Measurements from ENCODE around the gene ZC3H12C.
A peak's percentile ranks its signal among the peaks of the same experiment; 100 is the strongest.
"Not testable (repeated sequence)": the region's sequence is repeated elsewhere in the genome, so short reads cannot be mapped to it uniquely, and the experiment has no call there.

The ZC3H12C gene

DNA sequence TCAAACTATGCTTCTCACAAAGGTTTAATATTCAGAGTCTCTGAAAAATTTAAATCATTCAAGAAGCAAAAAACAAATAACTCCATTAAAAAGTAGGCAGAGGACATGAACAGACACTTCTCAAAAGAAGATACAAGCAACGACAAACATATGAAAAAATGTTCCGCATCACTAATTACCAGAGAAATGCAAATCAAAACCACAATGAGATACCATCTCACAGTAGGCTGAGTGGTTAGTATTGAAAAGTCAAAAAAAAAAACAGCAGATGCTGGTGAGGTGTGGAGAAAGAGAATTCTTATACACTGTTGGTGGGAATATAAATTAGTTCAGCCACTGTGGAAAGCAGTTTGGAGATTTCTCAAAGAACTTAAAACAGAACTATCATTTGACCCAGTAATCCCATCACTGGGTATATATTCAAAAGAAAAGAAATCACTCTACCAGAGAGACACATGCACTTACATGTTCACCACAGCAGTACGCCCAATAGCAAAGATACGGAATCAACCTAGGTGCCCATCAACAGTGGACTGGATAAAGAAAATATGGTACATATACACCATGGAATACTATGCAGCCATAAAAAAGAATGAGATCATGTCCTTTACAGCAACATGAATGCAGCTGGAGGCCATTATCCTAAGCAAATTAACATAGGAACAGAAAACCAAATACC is 99.6 kb downstream of the ZC3H12C start:
- in situ Hi-C loops (cut with MboI; ENCODE audit: low pct_unique_long_range_greater_than_20kb, low sequenced_read_pairs): loop anchor here (25.0 kb wide), 1 partner anchor 230 kb away; no protein-coding TSS in a partner anchor
- DNase-seq: peak; percentile 79

DNA sequence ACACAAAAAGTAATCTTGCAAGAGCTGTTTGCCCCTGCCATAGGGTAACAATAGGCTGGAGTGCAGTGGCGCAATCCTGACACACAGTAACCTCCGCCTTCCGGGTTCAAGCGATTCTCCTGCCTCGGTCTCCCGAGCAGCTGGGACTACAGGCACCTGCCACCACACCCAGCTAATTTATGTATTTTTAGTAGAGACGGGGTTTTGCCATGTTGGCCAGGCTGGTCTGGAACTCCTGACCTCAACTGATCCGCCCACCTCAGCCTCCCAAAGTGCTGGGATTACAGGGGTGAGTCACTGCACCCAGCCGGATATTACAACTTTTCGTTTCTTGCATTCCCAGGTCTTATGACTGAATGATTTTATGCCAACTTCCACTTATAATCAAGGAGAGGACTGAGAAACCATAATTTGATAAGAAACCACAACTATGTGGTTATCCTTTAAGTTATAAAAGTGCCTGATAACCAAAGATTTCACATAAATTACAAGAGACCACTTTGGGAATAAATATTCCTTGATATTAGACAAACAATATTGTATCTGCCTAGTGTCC is 101.1 kb downstream of the ZC3H12C start:
- DNase-seq: not testable (repeated sequence)
- in situ Hi-C loops (cut with MboI; ENCODE audit: low pct_unique_long_range_greater_than_20kb, low sequenced_read_pairs): loop anchor here (25.0 kb wide), 1 partner anchor 232 kb away; no protein-coding TSS in a partner anchor

DNA sequence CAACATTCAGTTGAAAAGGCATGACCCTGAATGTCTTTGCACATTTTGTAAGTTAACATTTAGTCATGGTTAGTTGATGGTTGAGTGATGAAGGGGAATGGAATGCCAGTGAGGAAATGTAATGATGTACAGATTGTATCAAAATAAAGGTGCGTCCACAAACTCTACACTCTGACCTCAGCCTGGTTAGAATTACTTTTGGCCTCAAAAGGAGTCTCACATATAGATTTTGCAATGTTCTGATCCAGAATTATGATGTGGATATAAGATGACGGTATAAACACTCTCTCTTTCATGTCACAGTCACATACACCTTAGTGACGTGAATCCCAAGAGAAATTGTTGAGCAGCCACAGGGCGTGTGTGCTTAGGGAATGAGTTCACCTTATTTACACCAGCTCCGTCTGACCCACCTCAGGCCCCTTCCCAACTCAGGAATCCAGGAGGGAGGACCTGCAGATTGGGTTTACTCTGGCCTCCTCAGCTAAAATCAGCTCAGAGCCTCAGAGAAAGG is 103.1 kb downstream of the ZC3H12C start:
- in situ Hi-C loops (cut with MboI; ENCODE audit: low pct_unique_long_range_greater_than_20kb, low sequenced_read_pairs): loop anchor here (25.0 kb wide), 1 partner anchor 234 kb away; no protein-coding TSS in a partner anchor
- no peak for DNase-seq

DNA sequence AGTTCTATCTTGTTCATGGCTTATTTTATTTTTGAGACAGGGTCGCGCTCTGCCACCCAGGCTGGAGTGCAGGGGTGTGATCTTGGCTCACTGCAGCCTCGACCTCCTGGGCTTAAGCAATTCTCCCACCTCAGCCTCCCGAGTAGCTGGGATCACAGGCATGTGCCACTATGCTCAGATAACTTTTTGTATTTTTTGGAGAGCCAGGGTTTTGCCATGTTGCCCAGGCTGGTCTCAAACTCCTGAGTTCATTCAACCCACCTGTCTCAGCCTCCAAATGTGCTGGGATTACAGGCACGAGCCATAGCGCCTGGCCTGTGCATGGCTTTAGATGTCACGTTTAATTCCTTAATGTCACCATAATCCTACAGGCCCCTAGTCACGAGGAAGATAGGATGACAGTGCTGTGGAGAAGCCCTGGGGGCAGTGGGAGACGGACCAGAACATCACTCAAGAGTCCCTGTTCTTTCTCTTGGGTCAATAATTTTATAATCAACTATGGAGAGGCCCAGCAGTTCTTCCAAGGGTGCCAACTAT is 103.8 kb downstream of the ZC3H12C start:
- in situ Hi-C loops (cut with MboI; ENCODE audit: low pct_unique_long_range_greater_than_20kb, low sequenced_read_pairs): loop anchor here (25.0 kb wide), 1 partner anchor 235 kb away; no protein-coding TSS in a partner anchor
- DNase-seq: no peak

DNA sequence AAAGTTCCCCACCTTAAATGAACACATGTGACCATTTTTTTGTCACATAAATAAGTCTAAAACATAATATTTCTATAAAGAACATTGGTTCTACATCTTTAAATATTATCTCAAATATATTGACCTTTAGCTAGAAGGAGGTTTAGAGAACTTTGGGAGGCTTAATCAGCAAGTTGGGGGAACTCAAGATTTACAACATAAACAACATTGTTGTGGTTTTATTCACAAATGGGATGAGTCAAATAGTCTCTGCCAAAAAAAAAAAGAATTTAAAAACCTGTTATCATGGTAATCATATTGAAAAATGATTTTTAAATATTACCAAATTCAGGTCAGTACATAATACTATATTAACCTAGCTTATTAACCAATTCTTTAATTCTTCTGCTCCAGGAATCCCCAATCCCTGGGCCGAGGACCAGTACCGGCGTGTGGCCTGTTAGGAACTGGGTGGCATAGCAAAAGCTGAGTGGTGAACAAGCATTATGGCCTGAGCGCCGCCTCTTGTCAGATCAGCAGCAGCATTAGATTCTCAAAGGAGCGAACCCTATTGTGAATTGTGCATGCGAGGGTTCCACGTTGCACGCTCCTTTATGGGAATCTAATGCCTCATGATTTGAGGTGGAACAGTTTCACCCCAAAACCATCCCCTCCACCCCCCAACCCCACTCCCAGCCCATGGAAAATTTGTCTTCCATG is 105.0 kb downstream of the ZC3H12C start:
- in situ Hi-C loops (cut with MboI; ENCODE audit: low pct_unique_long_range_greater_than_20kb, low sequenced_read_pairs): loop anchor here (25.0 kb wide), 1 partner anchor 236 kb away; no protein-coding TSS in a partner anchor
- no peak for DNase-seq

DNA sequence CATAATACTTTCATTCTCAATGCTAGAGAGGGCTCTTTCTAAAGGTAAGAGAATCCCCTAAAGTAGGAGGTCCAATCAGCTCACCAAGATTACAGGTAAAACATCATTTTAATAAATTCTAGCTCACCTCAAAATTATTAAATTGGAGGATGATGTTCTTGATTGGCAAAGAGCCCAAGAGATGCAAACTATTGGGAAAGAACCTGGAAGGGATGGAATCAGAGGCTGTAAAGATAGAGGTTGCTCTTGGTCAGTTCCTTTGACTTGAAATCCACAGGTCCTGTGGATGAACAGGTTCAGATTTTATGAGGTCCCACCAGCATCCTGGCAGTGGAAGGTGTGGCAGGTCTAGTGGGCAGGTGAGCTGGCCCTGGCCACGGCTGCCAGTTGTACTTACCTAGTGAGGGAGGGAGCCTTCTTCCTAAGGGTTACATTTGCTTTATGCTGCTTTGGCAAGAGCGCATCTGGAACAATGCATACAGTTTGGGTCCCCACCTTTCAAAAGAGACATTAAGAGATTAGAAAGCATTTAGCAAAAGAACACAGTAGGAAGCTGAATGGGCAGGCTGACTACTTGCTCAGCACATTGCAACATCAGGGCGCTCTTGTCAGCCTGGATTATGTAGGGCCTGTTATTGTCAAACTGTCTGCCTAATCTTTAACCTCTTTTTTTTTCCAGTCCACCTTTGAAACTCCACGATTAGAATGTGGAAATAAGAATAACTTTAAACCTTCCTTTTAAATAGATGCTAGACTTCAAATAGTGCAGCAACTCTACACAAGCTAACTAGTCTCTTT is 106.2 kb downstream of the ZC3H12C start:
- DNase-seq: no peak
- in situ Hi-C loops (cut with MboI; ENCODE audit: low pct_unique_long_range_greater_than_20kb, low sequenced_read_pairs): loop anchor here (25.0 kb wide), 1 partner anchor 237 kb away; no protein-coding TSS in a partner anchor

DNA sequence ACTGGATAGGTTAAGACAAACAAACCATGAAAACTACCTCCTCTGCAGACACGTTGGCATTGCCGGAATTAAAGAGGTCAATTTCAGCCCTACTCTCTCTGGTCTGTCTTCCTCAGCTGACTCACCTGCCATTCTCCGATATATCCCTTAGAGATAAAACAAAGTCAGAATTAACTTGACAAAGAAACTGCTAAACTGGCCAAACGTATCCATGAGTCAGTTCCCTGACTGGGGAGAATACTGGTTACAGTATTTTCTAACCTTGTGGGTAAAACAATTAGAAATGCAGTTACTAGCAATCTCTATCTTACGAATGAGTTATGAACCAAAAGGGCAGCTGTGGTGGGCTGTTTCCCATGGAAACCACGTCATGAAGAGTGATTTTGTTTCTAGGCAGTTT is 107.0 kb downstream of the ZC3H12C start:
- in situ Hi-C loops (cut with MboI; ENCODE audit: low pct_unique_long_range_greater_than_20kb, low sequenced_read_pairs): no loop called here

DNA sequence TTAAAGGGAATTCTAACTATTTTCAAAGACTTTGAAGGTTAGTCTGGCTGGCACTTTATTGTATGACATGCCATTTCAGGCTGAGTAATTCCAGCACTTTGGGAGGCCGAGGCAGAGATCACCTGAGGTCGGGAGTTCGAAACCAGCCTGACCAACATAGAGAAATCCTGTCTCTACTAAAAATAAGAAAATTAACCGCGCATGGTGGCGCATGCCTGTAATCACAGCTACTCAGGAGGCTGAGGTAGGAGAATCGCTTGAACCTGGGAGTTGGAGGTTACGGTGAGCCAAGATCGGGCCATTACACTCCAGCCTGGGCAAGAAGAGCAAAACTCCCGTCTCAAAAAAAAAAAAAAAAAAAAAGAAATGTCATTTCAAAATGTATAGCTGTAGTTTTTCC is 107.6 kb downstream of the ZC3H12C start:
- in situ Hi-C loops (cut with MboI; ENCODE audit: low pct_unique_long_range_greater_than_20kb, low sequenced_read_pairs): no loop called here
- no peak for DNase-seq

More for the DNA sequence above, 107.0 kb downstream of the ZC3H12C start:
- no peak for DNase-seq

DNA sequence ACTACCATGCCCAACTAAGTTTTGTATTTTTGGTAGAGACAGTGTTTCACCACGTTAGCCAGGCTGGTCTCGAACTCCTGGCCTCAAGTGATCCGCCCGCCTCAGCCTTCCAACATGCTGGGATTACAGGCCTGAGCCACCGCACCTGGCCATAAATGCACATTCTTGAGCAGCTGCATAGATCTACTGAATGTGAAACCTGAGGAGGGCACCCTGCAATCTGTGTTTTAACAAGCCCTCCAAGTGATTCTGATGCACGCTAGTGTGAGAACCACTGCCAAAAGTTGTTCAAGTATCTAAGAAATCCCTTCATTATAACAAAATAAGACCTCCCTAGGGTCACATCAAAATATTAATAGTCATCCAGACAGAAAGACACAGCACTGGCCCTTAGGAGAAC is 113.9 kb downstream of the ZC3H12C start:
- no peak for DNase-seq
- in situ Hi-C loops (cut with MboI; ENCODE audit: low pct_unique_long_range_greater_than_20kb, low sequenced_read_pairs): no loop called here

DNA sequence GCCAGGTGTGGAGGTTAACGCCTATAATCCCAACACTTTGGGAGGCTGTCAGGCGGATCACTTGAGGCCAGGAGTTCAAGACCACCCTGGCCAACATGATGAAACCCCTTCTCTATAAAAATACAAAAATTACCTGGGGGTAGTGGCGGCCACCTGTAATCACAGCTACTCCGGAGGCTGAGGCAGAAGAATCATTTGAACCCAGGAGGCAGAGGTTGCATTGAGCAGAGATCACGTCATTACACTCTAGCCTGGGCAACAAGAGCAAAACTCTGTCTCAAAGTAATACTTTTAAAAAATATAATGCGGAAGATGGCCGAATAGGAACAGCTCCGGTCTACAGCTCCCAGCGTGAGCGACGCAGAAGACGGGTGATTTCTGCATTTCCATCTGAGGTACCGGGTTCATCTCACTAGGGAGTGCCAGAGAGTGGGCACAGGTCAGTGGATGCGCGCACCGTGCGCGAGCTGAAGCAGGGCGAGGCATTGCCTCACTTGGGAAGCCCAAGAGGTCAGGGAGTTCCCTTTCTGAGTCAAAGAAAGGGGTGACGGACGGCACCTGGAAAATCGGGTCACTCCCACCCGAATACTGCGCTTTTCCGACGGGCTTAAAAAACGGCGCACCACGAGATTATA is 115.6 kb downstream of the ZC3H12C start:
- DNase-seq: peak; percentile 60
- in situ Hi-C loops (cut with MboI; ENCODE audit: low pct_unique_long_range_greater_than_20kb, low sequenced_read_pairs): not testable (repeated sequence)

DNA sequence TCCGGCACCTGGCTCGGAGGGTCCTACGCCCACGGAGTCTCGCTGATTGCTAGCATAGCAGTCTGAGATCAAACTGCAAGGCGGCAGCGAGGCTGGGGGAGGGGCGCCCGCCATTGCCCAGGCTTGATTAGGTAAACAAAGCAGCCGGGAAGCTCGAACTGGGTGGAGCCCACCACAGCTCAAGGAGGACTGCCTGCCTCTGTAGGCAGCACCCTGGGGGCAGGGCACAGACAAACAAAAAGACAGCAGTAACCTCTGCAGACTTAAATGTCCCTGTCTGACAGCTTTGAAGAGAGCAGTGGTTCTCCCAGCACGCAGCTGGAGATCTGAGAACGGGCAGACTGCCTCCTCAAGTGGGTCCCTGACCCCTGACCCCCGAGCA is 116.1 kb downstream of the ZC3H12C start:
- in situ Hi-C loops (cut with MboI; ENCODE audit: low pct_unique_long_range_greater_than_20kb, low sequenced_read_pairs); DNase-seq: not testable (repeated sequence)

DNA sequence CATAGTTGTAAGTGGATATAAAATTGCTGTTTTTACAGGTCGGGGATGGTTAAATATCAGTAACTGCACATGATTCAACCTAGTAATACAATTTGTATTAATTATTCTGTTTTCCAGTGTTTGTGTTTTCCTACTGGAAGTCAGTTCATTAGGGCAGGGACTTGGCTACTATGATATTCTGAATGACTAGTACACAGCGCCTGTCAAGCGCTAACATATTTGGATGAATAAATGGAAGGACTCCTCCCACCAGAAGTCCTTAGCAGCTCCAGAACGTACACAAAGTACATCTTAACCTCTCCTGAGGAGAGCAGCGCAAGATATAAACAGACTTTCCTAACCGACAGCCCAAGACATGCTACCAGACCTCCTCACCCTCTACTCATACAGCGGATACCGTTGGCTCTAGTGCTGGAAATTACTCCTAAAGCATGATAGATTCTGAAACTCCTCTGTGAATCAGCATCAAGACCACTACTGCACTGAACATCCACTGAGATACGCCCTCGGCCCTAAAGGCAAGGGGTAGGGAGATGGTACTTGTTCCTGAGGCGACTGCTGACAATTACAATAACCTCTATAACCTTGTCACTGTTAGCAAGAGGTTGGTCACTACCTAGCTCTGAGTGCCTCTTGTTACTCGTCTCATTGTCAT is 124.2 kb downstream of the ZC3H12C start:
- DNase-seq: no peak
- in situ Hi-C loops (cut with MboI; ENCODE audit: low pct_unique_long_range_greater_than_20kb, low sequenced_read_pairs): no loop called here

DNA sequence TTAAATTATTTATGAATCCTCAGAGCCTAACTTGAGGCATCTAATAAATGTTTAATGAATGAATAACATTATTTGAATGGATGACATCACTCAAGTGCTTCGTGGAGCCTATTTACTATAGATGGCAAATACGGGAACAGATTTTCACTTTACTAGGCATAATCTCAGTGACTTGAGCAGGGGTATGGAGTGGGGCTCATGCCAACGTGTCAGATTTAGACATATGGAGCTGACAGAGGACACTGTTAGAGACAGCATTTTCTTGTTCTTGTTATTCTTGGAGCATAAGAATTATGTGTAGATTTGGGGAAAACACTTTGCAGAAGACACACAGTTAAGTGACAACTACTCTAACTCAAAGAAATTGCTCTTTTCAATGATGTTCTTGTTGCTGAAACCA is 124.7 kb downstream of the ZC3H12C start:
- no peak for DNase-seq
- in situ Hi-C loops (cut with MboI; ENCODE audit: low pct_unique_long_range_greater_than_20kb, low sequenced_read_pairs): no loop called here

DNA sequence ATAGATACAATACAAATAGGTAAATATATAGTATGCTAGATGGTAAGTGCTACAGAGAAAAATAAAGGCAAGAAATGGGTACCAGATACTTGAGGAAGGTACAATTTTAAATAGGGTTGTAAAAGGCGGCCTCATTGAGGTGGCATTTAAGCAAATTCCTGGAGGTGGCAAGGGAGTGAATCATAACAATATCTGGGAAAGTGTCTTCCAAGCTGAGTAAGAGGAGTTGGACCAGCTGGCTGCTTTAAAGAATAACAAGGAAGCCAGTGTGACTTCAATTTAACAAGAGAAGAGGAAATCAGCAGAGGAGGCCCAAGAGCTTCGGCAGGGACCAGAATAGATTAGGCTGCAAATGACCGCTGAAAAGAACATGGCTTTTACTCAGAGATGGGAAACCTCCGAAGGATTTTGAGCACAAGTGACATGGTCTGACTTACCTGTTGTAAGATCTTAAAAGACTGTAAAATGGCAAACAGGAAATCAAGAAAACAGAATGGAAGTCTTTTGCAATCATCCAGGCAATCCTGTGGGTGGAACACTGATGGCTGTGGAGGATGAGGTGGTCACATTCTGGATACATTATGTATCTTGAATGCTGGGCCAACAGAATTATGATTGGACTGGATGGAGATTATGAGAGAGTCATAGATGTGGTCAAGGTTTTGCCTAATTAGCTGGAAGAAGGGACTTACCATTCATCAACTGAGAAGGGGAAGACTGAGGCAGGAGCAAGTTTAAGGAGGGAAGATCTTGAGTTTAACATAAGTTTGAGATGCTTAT is 126.0 kb downstream of the ZC3H12C start:
- in situ Hi-C loops (cut with MboI; ENCODE audit: low pct_unique_long_range_greater_than_20kb, low sequenced_read_pairs): no loop called here
- DNase-seq: no peak
